Effector memory CD4-positive, alpha-beta T cell (primary cell): Measurements from ENCODE around the gene HOXB1.

ENCODE experiments used
- DNase-seq, 3 donors: peaks; one replicate each; pipeline ENCODE4 v3.0.0-alpha.2; 2020
- H3K27ac ChIP-seq: 2 replicates; pipeline ENCODE4 v1.7.0; 2013; ENCODE audit warnings: mild to moderate bottlenecking, low read length, moderate library complexity; ENCODE audit not compliant: insufficient read depth, poor library complexity, severe bottlenecking
- H3K27me3 ChIP-seq: replicated peaks from 2 replicates; pipeline ENCODE4 v1.7.0; 2013; ENCODE audit warnings: mild to moderate bottlenecking, low read length; ENCODE audit not compliant: insufficient read depth, control insufficient read depth, poor library complexity, severe bottlenecking
- H3K36me3 ChIP-seq: 2 replicates; pipeline ENCODE4 v1.7.0; 2013; ENCODE audit warnings: mild to moderate bottlenecking, low read length, moderate library complexity; ENCODE audit not compliant: control insufficient read depth, insufficient read depth
- H3K4me1 ChIP-seq: 2 replicates; pipeline ENCODE4 v1.7.0; 2013; ENCODE audit warnings: low read length, mild to moderate bottlenecking; ENCODE audit not compliant: control insufficient read depth, insufficient read depth, poor library complexity, severe bottlenecking
- H3K4me3 ChIP-seq: 2 replicates; pipeline ENCODE4 v1.7.0; 2013; ENCODE audit warnings: low read length, low read depth, mild to moderate bottlenecking; ENCODE audit not compliant: insufficient read depth, poor library complexity, severe bottlenecking
- H3K9me3 ChIP-seq: 2 replicates; pipeline ENCODE4 v1.7.0; 2013; ENCODE audit warnings: mild to moderate bottlenecking, low read length, moderate library complexity; ENCODE audit not compliant: control insufficient read depth

The HOXB1 gene

GRCh38 chr17:48567209-48567608, 36.4 kb upstream of the HOXB1 start:
- H3K4me3 ChIP-seq = no peak overlapping the region
- H3K27ac ChIP-seq = no peak overlapping the region
- H3K4me1 ChIP-seq = no peaks in the 10 kb centered on the region
- H3K9me3 ChIP-seq = no peaks in the 10 kb centered on the region
- DNase-seq = no peak
- no peaks in the 10 kb centered on the region for H3K27me3 ChIP-seq
- no peaks in the 10 kb centered on the region for H3K36me3 ChIP-seq

- Histone ChIP-seq H3K27ac (no peak overlapping the region), H3K4me1 (no peaks in the 10 kb centered on the region), H3K27me3 (no peaks in the 10 kb centered on the region), H3K4me3 (no peak overlapping the region), H3K9me3 (no peaks in the 10 kb centered on the region), H3K36me3 (no peaks in the 10 kb centered on the region)
- no peak for DNase-seq
These were observed 35.9 kb upstream of the HOXB1 start for GRCh38 chr17:48566717-48567116.

GRCh38 chr17:48565925-48566710, 35.3 kb upstream of the HOXB1 start:
- Histone ChIP-seq H3K27ac (no peak overlapping the region), H3K9me3 (no peaks in the 10 kb centered on the region), H3K36me3 (no peaks in the 10 kb centered on the region), H3K27me3 (no peaks in the 10 kb centered on the region), H3K4me3 (no peak overlapping the region), H3K4me1 (no peaks in the 10 kb centered on the region)
- DNase-seq = no peak

- Histone ChIP-seq H3K36me3 (no peaks in the 10 kb centered on the region), H3K9me3 (no peaks in the 10 kb centered on the region), H3K27me3 (no peaks in the 10 kb centered on the region), H3K27ac (no peak overlapping the region), H3K4me3 (no peak overlapping the region), H3K4me1 (no peaks in the 10 kb centered on the region)
- no peak for DNase-seq
These were observed 34.3 kb upstream of the HOXB1 start for GRCh38 chr17:48565022-48565554.

GRCh38 chr17:48564188-48565021, 33.6 kb upstream of the HOXB1 start:
- H3K4me3 ChIP-seq = no peak overlapping the region
- no peak for DNase-seq
- H3K27ac ChIP-seq = no peak overlapping the region
- H3K27me3 ChIP-seq = no peaks in the 10 kb centered on the region
- H3K36me3 ChIP-seq = no peaks in the 10 kb centered on the region
- no peaks in the 10 kb centered on the region for H3K9me3 ChIP-seq
- H3K4me1 ChIP-seq = no peaks in the 10 kb centered on the region

- Histone ChIP-seq H3K36me3 (no peaks in the 10 kb centered on the region), H3K27ac (no peak overlapping the region), H3K4me3 (no peak overlapping the region), H3K9me3 (no peaks in the 10 kb centered on the region), H3K27me3 (no peaks in the 10 kb centered on the region), H3K4me1 (no peaks in the 10 kb centered on the region)
- no peak for DNase-seq
These were observed 33.0 kb upstream of the HOXB1 start for GRCh38 chr17:48563867-48564187.

- Histone ChIP-seq H3K4me1 (no peaks in the 10 kb centered on the region), H3K36me3 (no peaks in the 10 kb centered on the region), H3K4me3 (no peak overlapping the region), H3K27ac (no peak overlapping the region), H3K27me3 (no peaks in the 10 kb centered on the region), H3K9me3 (no peaks in the 10 kb centered on the region)
- DNase-seq = no peak
These were observed 32.6 kb upstream of the HOXB1 start for GRCh38 chr17:48563385-48563838.

GRCh38 chr17:48562934-48563333, 32.1 kb upstream of the HOXB1 start:
- H3K27me3 ChIP-seq = no peaks in the 10 kb centered on the region

GRCh38 chr17:48561884-48562810, 31.3 kb upstream of the HOXB1 start:
- H3K4me3 ChIP-seq = no peak overlapping the region
- no peak overlapping the region for H3K27ac ChIP-seq
- H3K9me3 ChIP-seq = no peaks in the 10 kb centered on the region
- DNase-seq = no peak
- no peaks in the 10 kb centered on the region for H3K27me3 ChIP-seq
- H3K4me1 ChIP-seq = no peaks in the 10 kb centered on the region
- H3K36me3 ChIP-seq = no peaks in the 10 kb centered on the region

More at GRCh38 chr17:48562934-48563333, 32.1 kb upstream of the HOXB1 start:
- no peak for DNase-seq
- H3K36me3 ChIP-seq = no peaks in the 10 kb centered on the region
- H3K9me3 ChIP-seq = no peaks in the 10 kb centered on the region
- H3K4me3 ChIP-seq = no peak overlapping the region
- no peaks in the 10 kb centered on the region for H3K4me1 ChIP-seq
- no peak overlapping the region for H3K27ac ChIP-seq
